Right cardiac atrium (tissue), 5 donors: ENCODE measurements around the gene ATP8A1. TPM values are rescaled to one million over a fixed set of nuclear protein-coding genes. Genes with fewer than 3 reads are reported as not detected.

Experiments
- ATAC-seq, 2 donors: fragments of 200-7000 bp; cut with Tn5 transposase; one replicate each; pipeline versions ENCODE4 v1.8.0 to v1.9.1; 2020; ENCODE audit warnings: moderate library complexity in 2 of 2, mild to moderate bottlenecking in 1 of 2
- DNase-seq, 3 donors: peaks; one replicate each; pipeline ENCODE4 v3.0.0-alpha.2; 2020
- H3K27ac ChIP-seq: one replicate; pipeline ENCODE4 v1.5.1; 2013; ENCODE audit warnings: mild to moderate bottlenecking, low read length, control low read depth, moderate library complexity
- H3K27me3 ChIP-seq: one replicate; pipeline ENCODE4 v1.6.1; 2013; ENCODE audit not compliant: control insufficient read depth, insufficient read depth
- H3K4me1 ChIP-seq: one replicate; pipeline ENCODE4 v1.6.1; 2013; ENCODE audit warnings: low read length; ENCODE audit not compliant: control insufficient read depth, insufficient read depth
- H3K4me3 ChIP-seq: one replicate; pipeline ENCODE4 v1.5.1; 2013; ENCODE audit warnings: low read length, control low read depth
- H3K9me3 ChIP-seq: one replicate; pipeline ENCODE4 v1.6.1; 2013; ENCODE audit warnings: low read length; ENCODE audit not compliant: control insufficient read depth
- WGBS: extraction: QIAGEN DNeasy Blood & Tissue Kit; methylation state at CpG from one replicate; pipeline ENCODE4 v1.1.7; 2013; 5-methylcytosine and 5-hydroxymethylcytosine counted together
- intact Hi-C, 4 donors: fragments of 100-400 bp; cut with DNase I; formaldehyde crosslinking; loops; one replicate each; pipeline versions ENCODE4 v1.11.0 to v1.14.0; 2022 to 2023
- polyA plus RNA-seq: library from polyadenylated mRNA; stranded (reverse); fragments of 200-250 nt; gene quantifications from one replicate; pipeline ENCODE4 v1.2.3, GENCODE V29; 2013
- total RNA-seq, 4 donors: library from RNA; stranded (reverse); fragmentation: NEBNext Ultra II Directional; extraction: Animal tissue kit (Norgen Biotek cat#: 25700); gene quantifications; one replicate each; pipeline ENCODE4 v1.2.1, GENCODE V29; 2021
- donor health status: healthy with polysubstance abuse.
- donor health status: DM: no; HTN: yes; CAD: no.
- donor health status: DM: no; HTN: no; CAD: no.
- donor health status: DM: no; HTN: yes; CAD: no; lungs with severe emphysema.
- donor health status: DM: yes; HTN: yes; CAD: no.

Gene ATP8A1
- total and polyA plus RNA-seq, 5 donors = 9.5 to 28.2 (median 20.7) TPM

DNA sequence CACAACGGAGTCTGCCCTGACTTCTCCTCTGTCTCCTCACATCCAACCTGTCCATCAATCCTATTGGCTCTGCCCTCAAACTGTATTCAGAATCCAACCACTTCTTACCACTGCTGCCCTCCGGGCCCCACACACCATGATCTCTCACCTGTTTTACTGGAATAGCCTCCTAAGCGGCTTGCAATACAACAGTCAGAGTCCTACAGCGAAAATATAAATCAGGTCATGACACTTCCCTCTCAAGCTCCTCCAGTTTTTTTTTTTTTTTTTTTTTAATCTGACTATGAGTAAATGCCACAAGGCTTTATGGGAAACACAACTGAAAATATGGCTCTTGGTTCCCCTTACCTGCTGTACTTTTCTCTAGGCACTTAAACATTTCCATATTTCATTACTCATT lies 216.8 kb downstream of the ATP8A1 start:
- Histone ChIP-seq H3K9me3 (no peaks in the 10 kb centered on the region), H3K4me1 (no peaks in the 10 kb centered on the region), H3K4me3 (no peak overlapping the region), H3K27ac (no peak overlapping the region), H3K27me3 (no peaks in the 10 kb centered on the region)
- intact Hi-C loops = no loop called here
- DNase-seq (no peak), ATAC-seq (no peak)
- 93% methylated on average over 4 of the region's 4 CpGs for WGBS

- DNase-seq (no peak), ATAC-seq (no peak)
- Histone ChIP-seq H3K9me3 (no peaks in the 10 kb centered on the region), H3K4me3 (no peak overlapping the region), H3K27ac (no peak overlapping the region), H3K4me1 (no peaks in the 10 kb centered on the region), H3K27me3 (no peaks in the 10 kb centered on the region)
- 88% methylated on average over 7 of the region's 7 CpGs for WGBS
- intact Hi-C loops = no loop called here
These were observed 219.9 kb downstream of the ATP8A1 start for GRCh38 chr4:42436928-42437565.

GRCh38 chr4:42428036-42428435 lies 228.9 kb downstream of the ATP8A1 start:
- no peak overlapping the region for H3K4me3 ChIP-seq
- ATAC-seq = no peak
- H3K9me3 ChIP-seq = no peaks in the 10 kb centered on the region
- intact Hi-C loops = no loop called here
- H3K4me1 ChIP-seq = no peaks in the 10 kb centered on the region
- H3K27me3 ChIP-seq = no peaks in the 10 kb centered on the region
- no peak overlapping the region for H3K27ac ChIP-seq
- DNase-seq = no peak
- 78% methylated on average over 2 of the region's 2 CpGs for WGBS

DNA sequence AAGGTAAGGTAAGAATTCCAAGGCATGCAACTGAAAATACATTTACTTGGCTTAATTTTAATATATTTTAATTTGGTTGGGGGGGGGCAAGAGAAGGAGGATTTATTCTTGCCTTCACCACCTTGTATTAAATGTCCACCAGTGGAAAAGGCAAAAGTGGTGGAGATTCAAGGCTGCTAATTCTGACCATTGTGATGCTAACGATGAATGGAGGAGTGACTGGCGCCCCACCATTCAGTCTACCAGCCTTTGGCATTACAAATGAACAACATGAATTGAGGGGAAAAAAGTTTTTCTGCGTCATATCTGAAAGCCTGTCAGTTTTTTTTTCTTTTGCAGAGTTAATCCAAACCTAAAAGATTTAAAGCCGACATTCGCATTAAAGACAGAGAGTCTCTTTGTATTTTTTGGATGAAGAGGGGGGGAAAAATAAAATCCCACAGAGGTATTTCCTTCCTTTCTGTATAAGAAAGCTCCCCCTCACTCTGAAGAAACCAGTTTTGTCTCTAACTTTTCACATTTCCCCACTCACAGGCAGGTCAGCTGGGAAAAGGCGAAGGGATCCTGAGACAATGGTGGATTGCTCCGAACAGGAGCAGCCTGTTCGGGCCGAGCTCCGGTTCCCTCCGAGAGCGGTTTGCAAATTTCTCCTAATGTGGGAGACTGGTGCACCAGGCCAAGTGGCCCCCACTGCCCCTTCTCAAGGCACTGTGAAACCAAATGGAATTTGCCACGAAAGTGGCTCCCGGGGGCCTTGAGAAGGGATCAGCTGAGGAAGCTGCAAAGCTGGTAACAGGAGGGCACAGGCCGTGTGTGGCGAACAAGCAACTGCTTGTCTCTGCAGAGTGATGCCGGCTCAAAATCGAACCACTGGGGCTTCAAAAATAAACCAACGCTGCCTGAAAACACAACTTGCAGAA lies 231.5 kb downstream of the ATP8A1 start:
- ATAC-seq (no peak), DNase-seq (peak in 1 of 3 donors; percentile 33)
- intact Hi-C loops = no loop called here
- Histone ChIP-seq H3K27me3 (no peaks in the 10 kb centered on the region), H3K4me1 (no peaks in the 10 kb centered on the region), H3K4me3 (no peak overlapping the region), H3K27ac (no peak overlapping the region), H3K9me3 (no peaks in the 10 kb centered on the region)
- 86% methylated on average over 19 of the region's 19 CpGs for WGBS

DNA sequence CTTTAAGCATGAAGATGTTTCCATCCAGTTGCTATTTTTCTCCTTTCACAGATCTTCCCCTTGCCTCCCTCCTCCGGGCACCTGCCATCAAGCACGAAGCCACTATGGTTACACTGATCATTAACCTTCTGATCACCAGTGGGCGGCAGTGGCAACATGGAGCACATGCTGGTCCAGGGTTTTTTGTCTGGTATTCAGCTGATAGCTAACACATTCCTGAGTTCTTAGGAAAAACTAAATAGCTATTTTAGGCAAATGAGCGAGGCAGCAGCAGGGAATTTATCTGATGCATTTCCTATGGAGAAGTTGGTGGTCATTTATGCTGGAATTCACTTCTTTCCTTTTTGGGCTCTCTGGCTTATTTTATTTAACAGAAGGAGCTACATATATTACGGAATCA lies 236.8 kb downstream of the ATP8A1 start:
- DNase-seq = no peak
- 77% methylated on average over 5 of the region's 5 CpGs for WGBS
- no peak for ATAC-seq
- Histone ChIP-seq H3K4me3 (no peak overlapping the region), H3K4me1 (no peaks in the 10 kb centered on the region), H3K27ac (no peak overlapping the region), H3K9me3 (no peaks in the 10 kb centered on the region), H3K27me3 (no peaks in the 10 kb centered on the region)
- intact Hi-C loops = no loop called here

GRCh38 chr4:42417550-42417949 lies 239.4 kb downstream of the ATP8A1 start:
- intact Hi-C loops = no loop called here
- no peak for DNase-seq
- 93% methylated on average over 3 of the region's 3 CpGs for WGBS
- Histone ChIP-seq H3K4me3 (no peak overlapping the region), H3K4me1 (peaks cover 2% of the 10 kb centered on the region), H3K27me3 (no peaks in the 10 kb centered on the region), H3K27ac (no peak overlapping the region), H3K9me3 (no peaks in the 10 kb centered on the region)
- ATAC-seq = no peak

DNA sequence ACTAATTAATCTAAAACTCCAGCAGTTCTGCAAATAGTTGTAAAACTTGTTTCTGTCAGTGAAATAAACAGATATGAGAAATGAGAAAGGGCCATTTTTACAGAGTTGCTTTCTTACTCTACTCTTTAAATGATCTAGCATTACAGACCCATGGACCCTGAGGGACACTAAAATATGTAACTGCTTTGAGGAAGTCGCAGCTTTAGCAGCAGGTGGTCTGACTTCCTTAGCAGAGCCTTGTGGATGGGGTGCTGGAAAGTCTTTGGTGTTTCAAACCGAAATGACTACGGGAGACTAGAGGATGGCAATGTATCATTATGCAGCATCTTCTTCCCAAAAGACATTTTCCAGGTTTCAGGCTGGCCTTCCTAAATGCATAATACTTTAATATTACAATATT lies 240.9 kb downstream of the ATP8A1 start:
- no peaks in the 10 kb centered on the region for H3K27me3 ChIP-seq
- intact Hi-C loops = no loop called here
- H3K4me1 ChIP-seq = peaks cover 2% of the 10 kb centered on the region
- H3K27ac ChIP-seq = no peak overlapping the region
- ATAC-seq = no peak
- 65% methylated on average over 3 of the region's 3 CpGs for WGBS
- H3K9me3 ChIP-seq = no peaks in the 10 kb centered on the region
- H3K4me3 ChIP-seq = no peak overlapping the region
- no peak for DNase-seq

DNA sequence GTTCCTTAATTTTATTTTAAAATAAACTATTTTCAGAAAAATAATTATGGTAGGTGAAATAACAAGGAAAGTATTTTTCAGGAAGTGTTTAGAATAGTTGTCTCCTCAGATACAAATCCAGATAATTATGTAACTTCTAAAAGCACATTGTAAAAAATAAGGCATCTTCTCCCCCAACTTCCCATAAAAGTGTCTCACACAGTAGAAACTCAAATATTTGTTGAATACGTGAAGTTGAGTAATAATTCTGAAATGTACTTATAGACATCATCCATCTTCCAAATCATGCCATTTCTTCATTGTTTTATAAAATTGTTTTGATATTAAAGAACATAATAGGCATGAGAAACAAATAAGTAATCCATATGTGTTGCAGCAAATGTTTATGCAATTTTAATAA lies 241.6 kb downstream of the ATP8A1 start:
- intact Hi-C loops = no loop called here
- no peak for ATAC-seq
- H3K27ac ChIP-seq = no peak overlapping the region
- 77% methylated on average over 1 of the region's 1 CpG for WGBS
- H3K9me3 ChIP-seq = no peaks in the 10 kb centered on the region
- DNase-seq = no peak
- H3K27me3 ChIP-seq = no peaks in the 10 kb centered on the region
- H3K4me3 ChIP-seq = no peak overlapping the region
- H3K4me1 ChIP-seq = peaks cover 2% of the 10 kb centered on the region

GRCh38 chr4:42412251-42412650 lies 244.7 kb downstream of the ATP8A1 start:
- Histone ChIP-seq H3K4me1 (peaks cover 2% of the 10 kb centered on the region), H3K4me3 (no peak overlapping the region), H3K27me3 (no peaks in the 10 kb centered on the region), H3K9me3 (no peaks in the 10 kb centered on the region), H3K27ac (no peak overlapping the region)
- intact Hi-C loops = no loop called here
- DNase-seq (no peak), ATAC-seq (peak; percentile 72 to 92)
- 40% methylated on average over 2 of the region's 2 CpGs for whole genome bisulfite sequencing

DNA sequence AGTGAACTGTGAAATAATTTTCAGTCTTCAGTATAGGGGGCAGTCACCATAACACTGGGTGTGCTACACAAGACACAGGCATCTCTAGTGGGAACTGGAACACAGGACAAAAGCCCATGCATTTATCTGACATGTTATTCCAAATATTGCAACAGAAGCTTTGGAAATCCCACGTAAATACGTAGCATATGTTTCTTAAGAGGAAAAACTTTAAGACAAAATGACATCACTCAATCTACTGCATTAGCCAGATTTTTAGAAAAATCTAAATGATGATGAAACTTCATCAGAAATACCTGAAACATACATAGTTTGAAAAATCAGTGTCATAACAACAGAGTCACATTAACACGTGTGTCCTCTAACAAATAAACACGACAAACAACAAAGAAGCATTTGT lies 245.1 kb downstream of the ATP8A1 start:
- Histone ChIP-seq H3K27ac (no peak overlapping the region), H3K4me1 (peaks cover 2% of the 10 kb centered on the region), H3K4me3 (no peak overlapping the region), H3K27me3 (no peaks in the 10 kb centered on the region), H3K9me3 (no peaks in the 10 kb centered on the region)
- ATAC-seq (no peak), DNase-seq (no peak)
- intact Hi-C loops = no loop called here
- 76% methylated on average over 4 of the region's 4 CpGs for WGBS

GRCh38 chr4:42410446-42410845 lies 246.5 kb downstream of the ATP8A1 start:
- Histone ChIP-seq H3K27ac (no peak overlapping the region), H3K4me3 (no peak overlapping the region), H3K9me3 (no peaks in the 10 kb centered on the region), H3K4me1 (peaks cover 2% of the 10 kb centered on the region), H3K27me3 (no peaks in the 10 kb centered on the region)
- DNase-seq (no peak), ATAC-seq (no peak)
- WGBS = 77% methylated on average over 3 of the region's 3 CpGs
- intact Hi-C loops = no loop called here
